Gastrocnemius medialis (tissue), 4 donors: Measurements from ENCODE around the gene SF3B3.

Experiments used
- CTCF ChIP-seq, 5 experiments: fragments of 450-650 bp in 3 of 5; fragments of 200-600 bp in 2 of 5; sonication (generic) in 2 of 5; IDR thresholded peaks in 4 of 5; conservative IDR thresholded peaks in 1 of 5; 1 replicate in 4 of 5; 2 replicates in 1 of 5; pipeline ENCODE4 v1.5.1; 2016 to 2019; ENCODE audit warnings: antibody characterized with exemption in 5 of 5, mild to moderate bottlenecking in 3 of 5, moderate library complexity in 3 of 5
- POLR2A ChIP-seq, 2 donors: fragments of 450-650 bp; IDR thresholded peaks; one replicate each; pipeline ENCODE4 v1.6.1; 2017; ENCODE audit warnings: antibody characterized with exemption in 2 of 2, mild to moderate bottlenecking in 2 of 2, moderate library complexity in 2 of 2

GRCh38 chr16:70569752-70570151 lies 46.1 kb downstream of the SF3B3 start:
- TF ChIP-seq CTCF (IDR thresholded peaks at IDR 0.05 in 4 of 5, conservative IDR thresholded peaks at IDR 0.05 in 1 of 5) (no peak), POLR2A (IDR thresholded peaks at IDR 0.05) (no peak)
